NCI-H2107 (cell line): ENCODE measurements around the gene POPDC3.
"Not testable (repeated sequence)": the region's sequence is repeated elsewhere in the genome, so short reads cannot be mapped to it uniquely, and the experiment has no call there.

ENCODE experiments used
- DNase-seq: peaks from one replicate; lab custom pipeline; 2025; lab: John Stamatoyannopoulos, UW

POPDC3 gene, protein sequence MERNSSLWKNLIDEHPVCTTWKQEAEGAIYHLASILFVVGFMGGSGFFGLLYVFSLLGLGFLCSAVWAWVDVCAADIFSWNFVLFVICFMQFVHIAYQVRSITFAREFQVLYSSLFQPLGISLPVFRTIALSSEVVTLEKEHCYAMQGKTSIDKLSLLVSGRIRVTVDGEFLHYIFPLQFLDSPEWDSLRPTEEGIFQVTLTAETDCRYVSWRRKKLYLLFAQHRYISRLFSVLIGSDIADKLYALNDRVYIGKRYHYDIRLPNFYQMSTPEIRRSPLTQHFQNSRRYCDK

GRCh38 chr6:105179244-105180065 lies at the start of gene POPDC3:
Gene POPDC3, minus strand, starts transcription at chr6:105180014. Its CDS starts 18,105 bp downstream, at chr6:105161909.
- DNase-seq, result no peak

DNA sequence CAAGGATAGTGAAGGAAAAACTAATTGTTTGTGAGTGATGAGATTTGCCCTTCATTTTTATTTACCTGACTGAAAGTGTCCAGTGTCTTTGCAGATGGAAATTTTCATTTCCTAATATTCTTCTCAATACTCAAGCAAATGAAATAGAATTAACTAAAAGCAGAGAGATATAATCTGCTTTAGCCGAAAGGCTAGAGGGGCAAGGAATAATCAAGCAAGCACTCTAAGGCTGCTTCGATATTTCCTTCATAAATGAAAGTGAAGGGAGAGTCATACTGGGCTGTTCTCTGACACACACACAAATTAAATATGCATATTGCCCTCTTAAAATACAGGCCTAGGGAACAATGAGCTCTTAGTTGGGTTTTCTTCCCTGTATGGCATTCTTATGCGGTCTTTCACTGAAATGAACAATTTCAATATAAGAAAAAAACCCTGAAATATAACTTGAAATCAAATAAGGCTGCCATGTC lies 47.5 kb upstream of the POPDC3 start:
- no peak for DNase-seq

- no peak for DNase-seq
Observed at GRCh38 chr6:105226598-105227294, 46.9 kb upstream of the POPDC3 start.

- no peak for DNase-seq
Observed at GRCh38 chr6:105223242-105223641, 43.4 kb upstream of the POPDC3 start.

DNA sequence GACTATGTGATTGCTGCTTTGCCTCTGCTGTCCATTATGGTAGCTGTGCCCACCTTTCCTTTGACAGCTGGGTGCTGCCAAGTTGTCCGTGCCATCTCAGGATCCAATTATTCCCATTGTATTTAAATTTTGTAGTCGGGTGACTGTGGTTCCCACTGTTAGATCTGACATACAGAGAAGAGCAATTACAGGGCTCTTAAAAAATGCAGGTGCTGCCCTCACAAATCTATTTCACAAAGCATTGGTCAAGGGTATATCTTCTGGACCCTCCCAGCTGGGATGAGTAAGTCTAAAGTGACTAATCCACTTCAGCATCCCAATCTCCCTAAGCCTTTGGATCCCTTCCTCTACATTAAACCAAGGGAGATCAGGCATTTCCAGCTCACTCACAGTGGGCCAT lies 41.4 kb upstream of the POPDC3 start:
- DNase-seq, result not testable (repeated sequence)

DNA sequence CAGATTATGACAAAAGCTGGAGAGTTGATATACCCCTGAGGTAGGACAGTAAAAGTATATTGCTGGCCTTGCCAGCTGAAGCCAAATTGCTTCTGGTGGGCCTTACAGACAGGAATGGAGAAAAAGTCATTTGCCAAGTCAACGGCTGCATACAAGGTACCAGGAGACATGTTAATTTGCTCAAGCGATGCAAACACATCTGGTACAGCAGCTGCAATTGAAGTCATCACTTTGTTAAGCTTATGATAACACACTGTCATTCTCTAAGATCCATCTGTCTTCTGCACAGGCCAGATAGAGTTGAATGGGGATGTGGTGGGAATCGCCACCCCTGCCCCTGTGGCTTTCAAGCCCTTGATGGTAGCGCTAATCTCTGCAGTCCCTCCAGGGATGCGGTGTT lies 40.4 kb upstream of the POPDC3 start:
- DNase-seq, result no peak

DNA sequence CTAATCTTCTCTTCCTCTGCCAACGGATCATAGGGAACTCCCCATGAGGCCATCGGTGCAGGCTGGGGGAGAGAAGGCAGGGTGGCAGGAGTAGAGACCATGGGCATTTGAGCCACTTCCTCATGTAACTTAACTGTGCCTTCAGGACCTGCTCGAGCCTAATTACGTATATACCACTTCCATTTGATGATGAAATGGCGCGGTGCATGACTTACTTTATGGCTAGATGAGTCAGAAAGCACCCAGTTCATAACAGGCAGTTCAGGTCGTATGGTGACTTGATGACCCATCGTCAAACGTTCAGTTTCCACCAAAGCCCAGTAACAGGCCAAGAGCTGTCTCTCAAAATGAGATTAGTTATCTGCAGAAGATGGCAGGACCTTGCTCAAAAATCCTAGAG lies 39.4 kb upstream of the POPDC3 start:
- DNase-seq, result not testable (repeated sequence)

- DNase-seq, result no peak
Observed at GRCh38 chr6:105215506-105215905, 35.7 kb upstream of the POPDC3 start.

DNA sequence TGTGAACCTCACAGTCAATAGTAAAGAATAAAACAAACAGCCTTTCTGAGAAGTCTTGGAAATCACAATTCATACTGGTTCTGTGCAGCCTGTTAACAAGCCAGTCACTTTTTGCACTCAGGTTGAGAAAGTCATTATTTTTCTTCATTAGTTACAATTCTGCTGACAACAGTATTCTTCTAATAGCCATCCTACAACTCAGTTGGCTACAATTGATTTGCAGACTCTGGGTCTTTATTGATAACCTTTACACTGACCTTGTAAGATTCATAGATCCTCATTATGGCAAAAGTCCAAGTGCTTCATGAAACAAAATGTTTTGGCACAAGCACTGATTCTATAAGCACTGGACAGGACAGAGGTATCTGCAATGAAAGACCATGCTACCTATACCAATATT lies 34.9 kb upstream of the POPDC3 start:
- DNase-seq, result no peak

- DNase-seq, result no peak
Observed at GRCh38 chr6:105213272-105213671, 33.5 kb upstream of the POPDC3 start.

- no peak for DNase-seq
Observed at GRCh38 chr6:105212587-105212986, 32.8 kb upstream of the POPDC3 start.

DNA sequence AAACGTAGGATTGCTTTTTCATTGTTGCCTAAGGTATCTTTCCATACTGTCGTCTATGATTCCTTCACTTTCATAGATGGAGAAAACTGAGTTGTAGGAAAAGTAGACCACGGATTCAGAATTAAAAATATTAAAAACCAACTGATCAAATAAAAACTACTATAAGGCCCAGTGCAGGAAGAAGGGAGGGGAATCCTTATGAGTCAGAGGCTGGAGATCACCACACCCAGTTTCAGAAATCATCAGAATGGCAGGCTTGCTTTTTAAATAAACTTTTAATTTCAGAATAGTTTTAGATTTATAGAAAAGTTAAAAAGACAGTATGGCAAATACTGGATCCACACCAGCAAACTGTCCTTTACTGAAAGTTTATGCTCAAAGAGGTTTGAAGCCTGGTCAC lies 32.0 kb upstream of the POPDC3 start:
- no peak for DNase-seq

GRCh38 chr6:105210932-105211531 lies 31.2 kb upstream of the POPDC3 start:
- DNase-seq, result no peak

- no peak for DNase-seq
Observed at GRCh38 chr6:105209950-105210706, 30.3 kb upstream of the POPDC3 start.

DNA sequence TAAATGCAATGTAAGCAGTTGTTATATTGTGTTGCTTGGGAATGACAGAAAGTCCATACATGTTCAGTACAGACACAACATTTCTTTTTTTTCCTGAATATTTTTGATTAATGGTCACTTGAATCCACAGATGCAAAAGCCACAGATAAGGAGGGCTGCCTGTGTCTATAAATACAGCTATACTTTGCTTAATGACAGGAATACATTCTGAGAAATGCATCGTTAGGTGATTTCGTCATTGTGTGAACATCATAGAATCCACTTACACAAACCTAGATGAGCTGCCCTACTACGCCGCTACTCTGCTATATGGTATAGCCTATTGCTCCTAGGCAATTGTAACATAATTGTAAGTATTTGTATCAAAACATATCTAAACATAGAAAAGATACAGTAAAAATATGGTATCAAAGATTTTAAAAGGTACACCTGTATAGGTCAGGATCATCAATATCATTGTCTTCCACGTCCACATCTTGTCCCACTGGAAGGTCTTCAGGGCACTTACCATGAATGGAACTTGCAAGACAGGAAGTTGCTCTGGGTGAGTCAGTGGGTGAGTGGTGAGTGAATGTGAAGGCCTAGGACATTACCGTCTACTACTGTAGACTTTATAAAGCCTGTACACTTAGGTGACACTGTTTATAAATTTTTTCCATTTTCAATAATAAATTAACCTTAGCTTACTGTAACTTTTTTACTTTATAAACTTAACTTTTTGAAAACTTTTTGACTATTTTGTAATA lies 27.9 kb upstream of the POPDC3 start:
- no peak for DNase-seq

GRCh38 chr6:105204768-105205167 lies 25.0 kb upstream of the POPDC3 start:
- DNase-seq, result no peak

GRCh38 chr6:105204331-105204730 lies 24.5 kb upstream of the POPDC3 start:
- no peak for DNase-seq

DNA sequence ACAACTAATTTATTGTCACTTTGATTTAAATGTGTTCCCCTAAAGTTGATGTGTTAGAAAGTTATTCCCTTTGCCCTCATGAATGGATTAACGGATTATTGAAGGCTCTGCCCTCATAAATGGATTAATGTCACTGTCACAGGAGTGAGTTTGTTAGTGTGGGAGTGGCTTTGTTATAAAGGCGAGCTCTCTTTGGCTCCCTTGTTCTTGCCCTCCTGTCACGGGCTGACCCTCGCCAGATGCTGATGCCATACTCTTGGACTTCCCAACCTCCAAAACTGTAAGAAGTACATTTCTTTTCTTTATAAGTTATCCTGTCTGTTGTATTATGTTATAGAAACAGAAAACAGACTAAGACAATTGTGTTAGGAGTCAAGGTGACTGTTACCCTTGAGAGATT lies 22.7 kb upstream of the POPDC3 start:
- DNase-seq, result no peak

GRCh38 chr6:105200133-105200730 lies 20.4 kb upstream of the POPDC3 start:
- DNase-seq, result no peak

DNA sequence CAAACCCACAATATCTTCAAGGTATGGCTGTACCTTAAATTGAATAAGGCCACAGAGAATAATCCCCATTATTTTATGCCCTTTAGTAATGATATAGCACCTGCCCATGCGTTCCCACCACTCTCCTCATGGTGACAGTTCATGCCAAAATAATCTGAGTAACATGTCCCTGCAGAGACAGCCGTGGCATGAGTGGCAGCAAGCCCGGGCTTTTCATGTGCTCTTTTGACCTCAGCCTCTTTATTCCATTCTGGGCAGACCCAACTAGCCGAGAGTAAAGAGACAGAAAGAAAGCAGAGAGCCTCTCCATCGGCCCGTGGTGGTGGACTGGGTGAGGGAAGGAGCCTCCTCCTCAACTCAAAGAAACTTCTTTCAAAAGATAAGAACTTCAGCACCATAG lies 19.9 kb upstream of the POPDC3 start:
- no peak for DNase-seq
